Measurements from ENCODE around the gene DAB2IP. TPM values are rescaled to one million over a fixed set of nuclear protein-coding genes. Genes with fewer than 3 reads are reported as not detected.

Gene DAB2IP
- total and polyA plus RNA-seq, 2 of the 4 experiments (the other 2 are of a cell fraction) = 5.6 to 17.2 TPM

DNA sequence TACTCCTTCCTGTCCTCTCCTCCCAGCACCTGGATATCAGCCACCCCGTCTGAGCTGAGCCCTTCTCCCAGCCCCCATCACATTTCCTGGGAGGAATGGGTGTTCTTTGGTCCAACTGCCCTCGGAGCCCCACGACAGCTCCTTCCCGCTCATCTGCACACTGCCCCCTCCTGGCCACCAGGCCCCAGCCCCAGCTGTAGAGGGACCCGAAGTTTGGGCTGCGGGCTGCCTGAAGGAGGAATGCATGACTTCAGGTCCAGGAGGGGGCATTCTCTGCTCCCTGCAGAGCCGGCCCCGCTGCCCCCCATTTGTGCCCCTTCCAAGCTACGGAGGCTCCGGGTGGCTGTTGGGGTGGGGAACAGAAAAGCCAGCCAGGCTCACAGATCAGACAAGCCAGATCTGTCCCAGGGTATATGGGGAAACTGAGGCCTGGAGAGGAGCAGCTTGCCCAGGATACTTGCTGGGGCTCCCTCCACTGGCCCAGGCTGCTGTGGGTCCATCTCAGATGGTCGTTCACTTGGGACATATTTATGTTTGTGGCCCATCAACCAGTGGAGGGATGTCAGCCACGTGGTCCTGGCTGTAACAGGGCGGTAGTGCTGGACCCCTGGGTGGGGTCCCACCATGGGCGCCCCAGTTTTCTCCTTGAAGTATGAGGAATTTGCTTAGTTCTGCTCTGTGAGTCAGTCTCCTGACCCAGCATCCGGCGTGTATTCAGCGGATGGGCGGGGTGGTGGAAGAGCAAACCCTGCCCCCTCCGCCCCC, 33.1 kb downstream of the DAB2IP start:
- in situ Hi-C loops (cut with MboI; ENCODE audit: low sequenced_read_pairs) (loop anchor here (5.0 kb wide), 2 partner anchors 132 to 308 kb away; no protein-coding TSS in a partner anchor), intact Hi-C loops (cut with micrococcal nuclease) (loop anchor here (1.0 to 10.0 kb wide), 2 partner anchors 138 to 410 kb away; partner anchors contain the start of gene TTLL11), dilution Hi-C loops (cut with HindIII; ENCODE audit: low sequenced_read_pairs, unreplicated experiment) (no loop called here)
- H3K23ac ChIP-seq (ENCODE audit: low read depth, low read length) = no peak overlapping the region
- no CpG with 5 or more reads among the region's 19 CpGs for WGBS, 2 experiments (ENCODE audit: extremely low coverage in 2 of 2, insufficient read length in 1 of 2)
- H3K56ac ChIP-seq (ENCODE audit: extremely low read depth, insufficient read depth, low read length) = no peak overlapping the region
- no peak overlapping the region for H2BK120ac ChIP-seq (ENCODE audit: low read depth, low read length)
- H3K9ac ChIP-seq (ENCODE audit: low read depth, low read length) = no peak overlapping the region
- H3K27ac ChIP-seq (ENCODE audit: insufficient read depth, low read length) = no peak overlapping the region
- ChIA-PET CTCF (interaction anchor here (0.9 to 2.5 kb wide), 5 partner anchors 8 to 439 kb away, joined by 3 to 10 read pairs (median 4); no protein-coding TSS in a partner anchor), POLR2A (ENCODE audit: unreplicated experiment) (no interaction called here)
- ATAC-seq (ENCODE audit: low read depth) (peak; percentile 60), DNase-seq (no peak)
- H3K4me1 ChIP-seq (ENCODE audit: control insufficient read depth, insufficient read depth, low read length) = peaks cover 3% of the 10 kb centered on the region; the same call in 1 of the 2 replicates
- H2AK9ac ChIP-seq (replicated peaks; ENCODE audit: low read depth, low read length, poor library complexity) = no peak overlapping the region
- H3K18ac ChIP-seq (ENCODE audit: low read depth, low read length) = no peak overlapping the region
- H3K14ac ChIP-seq (replicated peaks; ENCODE audit: low read depth, low read length) = no peak overlapping the region
- H4K5ac ChIP-seq (ENCODE audit: low read depth, low read length) = no peak overlapping the region
- H3K27me3 ChIP-seq (ENCODE audit: control insufficient read depth, insufficient read depth, low read length) = no peaks in the 10 kb centered on the region
- H3K4ac ChIP-seq (ENCODE audit: low read depth, low read length) = no peak overlapping the region
- H3K9me3 ChIP-seq (ENCODE audit: control insufficient read depth, insufficient read depth, low read length) = no peaks in the 10 kb centered on the region
- no peaks in the 10 kb centered on the region for H3K79me1 ChIP-seq (ENCODE audit: low read depth in 1 of 2, low read length in 2 of 2)
- H2AK5ac ChIP-seq (ENCODE audit: low read depth, low read length) = no peak overlapping the region; the same call in 1 of the 2 replicates
- H3K9me1 ChIP-seq (ENCODE audit: insufficient read depth, low read length) = no peaks in the 10 kb centered on the region
- H2BK15ac ChIP-seq (ENCODE audit: low read depth, low read length) = no peak overlapping the region
- peaks cover 2% of the 10 kb centered on the region; the same call in 1 of the 2 replicates for H3K36me3 ChIP-seq (ENCODE audit: control insufficient read depth, insufficient read depth, low read length)
- H4K91ac ChIP-seq (ENCODE audit: insufficient read depth, low read depth, low read length) = no peak overlapping the region
- no peak overlapping the region for H2BK20ac ChIP-seq (ENCODE audit: low read depth, low read length)
- H3K4me3 ChIP-seq (ENCODE audit: insufficient read depth, low read depth, low read length) = no peak overlapping the region
- peaks cover 10% of the 10 kb centered on the region for H4K20me1 ChIP-seq (ENCODE audit: insufficient read depth, low read length)
- H4K8ac ChIP-seq (ENCODE audit: low read depth in 2 of 2, low read length in 2 of 2) = no peak overlapping the region
- BruUV-seq (replicated peaks) = no TSS peak
- H2BK5ac ChIP-seq (ENCODE audit: low read depth, low read length, poor library complexity, severe bottlenecking) = no peak overlapping the region
- no peak overlapping the region for H2AFZ ChIP-seq (replicated peaks; ENCODE audit: low read length, poor library complexity)
- no peak overlapping the region for H3K4me2 ChIP-seq (ENCODE audit: low read depth, low read length)
- TF ChIP-seq CEBPB (IDR thresholded peaks at IDR 0.05; ENCODE audit: low read depth, low read length) (no peak), SMC3 (IDR thresholded peaks at IDR 0.05; ENCODE audit: low read depth, low read length) (peak; percentile 75), RAD21 (IDR thresholded peaks at IDR 0.05; ENCODE audit: low read length) (peak; percentile 67), POLR2A (IDR thresholded peaks at IDR 0.05; ENCODE audit: low read depth, low read length) (no peak), RCOR1 (IDR thresholded peaks at IDR 0.05; ENCODE audit: insufficient replicate concordance, low read length) (no peak), MAFK (IDR thresholded peaks at IDR 0.05; ENCODE audit: low read depth, low read length) (no peak), BHLHE40 (IDR thresholded peaks at IDR 0.05; ENCODE audit: low read depth, low read length) (no peak), MXI1 (IDR thresholded peaks at IDR 0.05; ENCODE audit: borderline replicate concordance, low read depth, low read length) (no peak), MAZ (IDR thresholded peaks at IDR 0.05; ENCODE audit: borderline replicate concordance, low read depth, low read length) (no peak), NFE2L2 (IDR thresholded peaks at IDR 0.05; ENCODE audit: low read depth, low read length) (no peak), CHD1 (IDR thresholded peaks at IDR 0.05; ENCODE audit: low read depth, low read length) (no peak), FOS (IDR thresholded peaks at IDR 0.05; ENCODE audit: low read depth, low read length) (no peak)
- TF ChIP-seq, protein P1, sequence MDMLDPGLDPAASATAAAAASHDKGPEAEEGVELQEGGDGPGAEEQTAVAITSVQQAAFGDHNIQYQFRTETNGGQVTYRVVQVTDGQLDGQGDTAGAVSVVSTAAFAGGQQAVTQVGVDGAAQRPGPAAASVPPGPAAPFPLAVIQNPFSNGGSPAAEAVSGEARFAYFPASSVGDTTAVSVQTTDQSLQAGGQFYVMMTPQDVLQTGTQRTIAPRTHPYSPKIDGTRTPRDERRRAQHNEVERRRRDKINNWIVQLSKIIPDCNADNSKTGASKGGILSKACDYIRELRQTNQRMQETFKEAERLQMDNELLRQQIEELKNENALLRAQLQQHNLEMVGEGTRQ (IDR thresholded peaks at IDR 0.05; ENCODE audit: low read depth, low read length) = no peak
- TF ChIP-seq, protein P2, sequence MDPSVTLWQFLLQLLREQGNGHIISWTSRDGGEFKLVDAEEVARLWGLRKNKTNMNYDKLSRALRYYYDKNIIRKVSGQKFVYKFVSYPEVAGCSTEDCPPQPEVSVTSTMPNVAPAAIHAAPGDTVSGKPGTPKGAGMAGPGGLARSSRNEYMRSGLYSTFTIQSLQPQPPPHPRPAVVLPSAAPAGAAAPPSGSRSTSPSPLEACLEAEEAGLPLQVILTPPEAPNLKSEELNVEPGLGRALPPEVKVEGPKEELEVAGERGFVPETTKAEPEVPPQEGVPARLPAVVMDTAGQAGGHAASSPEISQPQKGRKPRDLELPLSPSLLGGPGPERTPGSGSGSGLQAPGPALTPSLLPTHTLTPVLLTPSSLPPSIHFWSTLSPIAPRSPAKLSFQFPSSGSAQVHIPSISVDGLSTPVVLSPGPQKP (IDR thresholded peaks at IDR 0.05; ENCODE audit: borderline replicate concordance, low read depth, low read length) = no peak
- TF ChIP-seq, protein P3, sequence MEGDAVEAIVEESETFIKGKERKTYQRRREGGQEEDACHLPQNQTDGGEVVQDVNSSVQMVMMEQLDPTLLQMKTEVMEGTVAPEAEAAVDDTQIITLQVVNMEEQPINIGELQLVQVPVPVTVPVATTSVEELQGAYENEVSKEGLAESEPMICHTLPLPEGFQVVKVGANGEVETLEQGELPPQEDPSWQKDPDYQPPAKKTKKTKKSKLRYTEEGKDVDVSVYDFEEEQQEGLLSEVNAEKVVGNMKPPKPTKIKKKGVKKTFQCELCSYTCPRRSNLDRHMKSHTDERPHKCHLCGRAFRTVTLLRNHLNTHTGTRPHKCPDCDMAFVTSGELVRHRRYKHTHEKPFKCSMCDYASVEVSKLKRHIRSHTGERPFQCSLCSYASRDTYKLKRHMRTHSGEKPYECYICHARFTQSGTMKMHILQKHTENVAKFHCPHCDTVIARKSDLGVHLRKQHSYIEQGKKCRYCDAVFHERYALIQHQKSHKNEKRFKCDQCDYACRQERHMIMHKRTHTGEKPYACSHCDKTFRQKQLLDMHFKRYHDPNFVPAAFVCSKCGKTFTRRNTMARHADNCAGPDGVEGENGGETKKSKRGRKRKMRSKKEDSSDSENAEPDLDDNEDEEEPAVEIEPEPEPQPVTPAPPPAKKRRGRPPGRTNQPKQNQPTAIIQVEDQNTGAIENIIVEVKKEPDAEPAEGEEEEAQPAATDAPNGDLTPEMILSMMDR (conservative IDR thresholded peaks at IDR 0.05; ENCODE audit: low read depth, low read length) = peak; percentile 62
